HFF-Myc (cell line): Measurements from ENCODE around the gene GHDC.
A peak's percentile ranks its signal among the peaks of the same experiment; 100 is the strongest.
"Not testable (repeated sequence)": the region's sequence is repeated elsewhere in the genome, so short reads cannot be mapped to it uniquely, and the experiment has no call there.

Experiments
- DNase-seq: peaks from one replicate; pipeline ENCODE4 v3.0.0-alpha.2; 2011; ENCODE audit warnings: low read depth; ENCODE audit errors: extremely low read depth
- H3K4me3 ChIP-seq: replicated peaks from 2 replicates; pipeline ENCODE4 v1.5.1; 2011; ENCODE audit warnings: low read depth, mild to moderate bottlenecking, control low read depth, low read length
- TF ChIP-seq, protein P1 (sequence below): IDR thresholded peaks from 2 replicates; pipeline ENCODE4 v1.5.1; 2012; ENCODE audit warnings: mild to moderate bottlenecking, low read depth, low read length, control low read depth; ENCODE audit errors: missing control alignments

GHDC gene

DNA sequence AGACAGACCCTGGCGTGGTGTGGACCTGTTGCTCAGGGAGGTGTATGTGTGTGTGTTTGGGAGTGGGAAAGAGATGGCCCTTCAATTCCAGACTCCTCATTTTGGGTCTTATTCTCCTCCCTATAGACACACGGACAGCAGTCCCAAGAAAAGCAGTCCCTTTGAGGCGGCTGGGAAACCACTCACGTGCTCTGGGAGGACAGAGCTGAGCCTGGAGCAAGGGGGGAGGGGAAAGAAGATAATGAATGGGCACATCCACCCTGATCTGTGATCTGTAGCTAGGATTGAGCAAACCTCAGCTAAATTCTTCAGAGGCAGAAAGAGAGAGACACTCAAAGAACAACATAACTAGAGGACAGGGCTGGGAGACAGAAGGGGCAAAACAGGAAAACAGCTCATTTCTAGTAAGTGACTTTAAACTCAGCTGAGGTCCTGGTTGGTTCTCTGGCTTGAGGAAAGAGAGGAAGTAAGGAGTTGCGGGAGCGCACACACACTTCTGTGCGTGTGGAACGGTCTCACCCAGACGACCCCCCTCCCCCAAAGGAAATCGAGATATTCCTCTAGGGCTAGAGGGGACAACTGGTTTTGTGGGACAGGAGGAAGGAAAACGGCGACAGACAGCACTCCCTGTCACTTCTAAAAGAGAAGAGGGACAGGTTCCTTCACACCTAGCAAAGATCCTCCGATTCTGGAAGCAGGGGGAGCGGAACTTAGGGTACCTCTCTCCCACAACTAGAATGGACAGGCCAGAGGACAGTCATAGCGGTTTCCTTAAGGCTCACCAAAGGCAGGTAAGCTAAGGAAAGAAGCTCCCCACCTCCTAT, 40.2 kb downstream of the GHDC start:
- no peak for DNase-seq
- H3K4me3 ChIP-seq, result peak overlapping the region; percentile 78
- TF ChIP-seq, protein P1, sequence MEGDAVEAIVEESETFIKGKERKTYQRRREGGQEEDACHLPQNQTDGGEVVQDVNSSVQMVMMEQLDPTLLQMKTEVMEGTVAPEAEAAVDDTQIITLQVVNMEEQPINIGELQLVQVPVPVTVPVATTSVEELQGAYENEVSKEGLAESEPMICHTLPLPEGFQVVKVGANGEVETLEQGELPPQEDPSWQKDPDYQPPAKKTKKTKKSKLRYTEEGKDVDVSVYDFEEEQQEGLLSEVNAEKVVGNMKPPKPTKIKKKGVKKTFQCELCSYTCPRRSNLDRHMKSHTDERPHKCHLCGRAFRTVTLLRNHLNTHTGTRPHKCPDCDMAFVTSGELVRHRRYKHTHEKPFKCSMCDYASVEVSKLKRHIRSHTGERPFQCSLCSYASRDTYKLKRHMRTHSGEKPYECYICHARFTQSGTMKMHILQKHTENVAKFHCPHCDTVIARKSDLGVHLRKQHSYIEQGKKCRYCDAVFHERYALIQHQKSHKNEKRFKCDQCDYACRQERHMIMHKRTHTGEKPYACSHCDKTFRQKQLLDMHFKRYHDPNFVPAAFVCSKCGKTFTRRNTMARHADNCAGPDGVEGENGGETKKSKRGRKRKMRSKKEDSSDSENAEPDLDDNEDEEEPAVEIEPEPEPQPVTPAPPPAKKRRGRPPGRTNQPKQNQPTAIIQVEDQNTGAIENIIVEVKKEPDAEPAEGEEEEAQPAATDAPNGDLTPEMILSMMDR, result no peak

DNA sequence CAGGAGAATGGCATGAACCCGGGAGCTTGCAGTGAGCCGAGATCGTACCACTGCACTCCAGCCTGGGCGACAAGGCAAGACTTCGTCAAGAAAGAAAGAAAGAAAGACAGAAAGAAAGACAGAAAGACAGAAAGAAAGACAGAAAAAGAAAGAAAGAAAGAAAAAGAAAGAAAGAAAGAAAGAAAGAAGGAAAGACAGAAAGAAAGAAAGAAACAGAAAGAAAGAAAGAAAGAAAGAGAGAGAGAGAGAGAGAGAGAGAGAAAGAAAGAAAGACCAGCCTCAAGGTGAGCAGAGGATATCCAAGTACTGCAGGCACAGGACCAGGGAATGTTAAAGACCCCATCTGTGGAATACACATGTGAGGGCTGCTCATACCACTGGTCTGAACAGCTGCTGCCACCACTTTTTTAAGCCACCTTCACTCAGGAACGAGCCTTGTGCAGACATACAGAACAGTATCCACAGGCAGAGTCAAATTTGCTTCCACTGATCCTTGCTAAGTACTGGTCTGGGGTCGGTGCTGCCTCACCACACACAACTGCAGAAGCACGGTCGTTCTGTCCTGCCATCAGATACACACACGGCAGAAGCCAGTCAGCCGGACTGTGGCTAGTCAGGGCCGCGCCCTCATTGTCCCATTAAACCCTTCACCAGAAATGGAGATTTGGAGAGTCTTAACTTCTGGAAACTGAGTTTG, 47.2 kb downstream of the GHDC start:
- DNase-seq, result no peak
- TF ChIP-seq, protein P1, result no peak
- H3K4me3 ChIP-seq, result no peak overlapping the region

DNA sequence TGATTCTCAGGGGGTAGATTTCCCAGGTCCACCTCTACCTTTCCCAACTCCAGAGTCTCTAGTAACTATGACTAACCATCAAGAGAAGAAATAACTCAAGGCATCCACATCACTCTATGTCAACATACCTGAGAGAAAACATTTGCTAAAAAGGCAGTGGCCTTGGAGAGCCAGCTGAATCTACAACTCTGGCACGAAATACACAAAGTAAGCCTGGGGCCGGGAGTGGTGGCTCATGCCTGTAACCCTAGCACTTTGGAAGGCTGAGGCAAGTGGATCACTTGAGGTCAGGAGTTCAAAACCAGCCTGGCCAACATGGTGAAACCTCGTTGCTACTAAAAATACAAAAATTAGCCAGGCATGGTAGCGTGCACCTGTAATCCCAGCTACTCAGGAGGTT, 51.2 kb downstream of the GHDC start:
- not testable (repeated sequence) for H3K4me3 ChIP-seq

DNA sequence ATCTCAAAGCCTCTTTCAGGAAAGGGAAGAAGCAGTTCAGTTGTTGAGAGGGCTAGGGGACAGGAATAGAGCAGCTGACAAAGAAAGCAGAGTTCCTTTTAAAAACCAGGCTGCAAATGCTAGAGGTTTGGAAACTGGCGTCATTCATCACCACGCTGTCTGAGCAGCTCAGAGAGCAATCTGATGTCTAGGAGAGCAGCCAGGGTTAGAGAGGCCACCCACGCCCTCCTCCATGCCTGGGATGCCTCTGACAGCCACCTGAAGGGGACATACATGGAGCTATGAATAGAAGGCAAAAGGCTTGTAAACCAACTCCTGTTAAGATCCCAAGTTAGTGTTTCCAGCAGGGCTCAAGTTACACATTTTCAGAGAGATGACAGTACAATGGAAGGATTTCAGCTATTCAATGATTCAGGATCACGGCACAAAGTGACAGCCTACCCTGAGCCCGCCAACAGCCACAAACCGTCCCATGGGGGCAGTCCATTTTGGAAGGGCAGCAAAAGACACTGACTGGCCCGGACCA, 51.9 kb downstream of the GHDC start:
- no peak overlapping the region for H3K4me3 ChIP-seq
- no peak for DNase-seq
- TF ChIP-seq, protein P1, result no peak

More for the DNA sequence above, 51.2 kb downstream of the GHDC start:
- DNase-seq, result not testable (repeated sequence)

DNA sequence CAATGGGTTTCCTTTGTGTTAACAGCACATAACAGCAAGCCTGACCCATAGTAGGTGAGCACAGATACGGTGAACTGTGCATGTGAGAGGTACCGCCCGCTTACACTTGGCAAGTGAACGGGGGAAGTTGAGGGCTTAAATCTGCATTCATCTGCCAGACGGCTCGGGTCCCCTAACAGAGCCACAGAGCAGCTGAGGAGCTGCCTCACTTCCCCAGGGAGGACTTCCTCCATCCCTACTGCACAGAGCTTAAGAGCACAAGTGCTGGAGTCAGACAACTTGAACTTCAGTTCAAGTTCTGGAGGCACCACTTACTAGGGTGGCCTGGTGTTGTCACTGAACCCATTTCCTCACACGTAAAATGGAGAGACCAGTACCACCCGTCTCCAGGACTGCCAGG, 52.9 kb downstream of the GHDC start:
- TF ChIP-seq, protein P1, result no peak
- no peak for DNase-seq
- H3K4me3 ChIP-seq, result no peak overlapping the region

DNA sequence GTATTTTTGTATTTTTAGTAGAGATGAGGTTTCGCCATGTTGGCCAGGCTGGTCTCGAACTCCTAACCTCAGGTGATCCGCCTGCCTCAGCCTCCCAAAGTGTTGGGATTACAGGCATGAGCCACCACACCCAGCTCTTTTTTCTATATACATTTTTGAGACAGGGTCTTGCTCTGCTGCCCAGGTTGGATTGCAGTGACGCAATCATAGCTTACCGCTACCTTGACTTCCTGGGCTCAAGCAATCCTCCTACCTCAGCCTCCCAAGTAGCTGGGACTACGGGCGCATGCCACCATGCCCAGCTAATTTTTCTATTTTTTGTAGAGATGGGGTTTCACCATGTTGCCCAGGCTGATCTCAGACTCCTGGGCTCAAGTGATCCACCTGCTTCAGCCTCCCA, 53.6 kb downstream of the GHDC start:
- DNase-seq, H3K4me3 ChIP-seq: not testable (repeated sequence)
